HUES48 (cell line): ENCODE measurements around the gene EZH2.

ENCODE experiments used
- H3K27ac ChIP-seq: one replicate; pipeline ENCODE4 v1.7.0; 2013; ENCODE audit warnings: low read depth, low read length, inconsistent platforms
- H3K27me3 ChIP-seq: 2 replicates; pipeline ENCODE4 v1.6.1; 2013; ENCODE audit warnings: mild to moderate bottlenecking, low read length; ENCODE audit not compliant: control insufficient read depth, insufficient read depth
- H3K36me3 ChIP-seq: 2 replicates; pipeline ENCODE4 v1.6.1; 2013; ENCODE audit warnings: low read length; ENCODE audit not compliant: control insufficient read depth, insufficient read depth
- H3K4me1 ChIP-seq: 2 replicates; pipeline ENCODE4 v1.6.1; 2013; ENCODE audit warnings: mild to moderate bottlenecking, low read length; ENCODE audit not compliant: control insufficient read depth, insufficient read depth
- H3K4me3 ChIP-seq: 2 replicates; pipeline ENCODE4 v1.5.1; 2013; ENCODE audit warnings: mild to moderate bottlenecking, low read depth, low read length
- H3K9ac ChIP-seq: 2 replicates; pipeline ENCODE4 v1.6.1; 2013; ENCODE audit warnings: mild to moderate bottlenecking, low read depth, low read length, moderate library complexity
- H3K9me3 ChIP-seq: 2 replicates; pipeline ENCODE4 v1.6.1; 2013; ENCODE audit warnings: low read length; ENCODE audit not compliant: control insufficient read depth, insufficient read depth

The EZH2 gene

DNA sequence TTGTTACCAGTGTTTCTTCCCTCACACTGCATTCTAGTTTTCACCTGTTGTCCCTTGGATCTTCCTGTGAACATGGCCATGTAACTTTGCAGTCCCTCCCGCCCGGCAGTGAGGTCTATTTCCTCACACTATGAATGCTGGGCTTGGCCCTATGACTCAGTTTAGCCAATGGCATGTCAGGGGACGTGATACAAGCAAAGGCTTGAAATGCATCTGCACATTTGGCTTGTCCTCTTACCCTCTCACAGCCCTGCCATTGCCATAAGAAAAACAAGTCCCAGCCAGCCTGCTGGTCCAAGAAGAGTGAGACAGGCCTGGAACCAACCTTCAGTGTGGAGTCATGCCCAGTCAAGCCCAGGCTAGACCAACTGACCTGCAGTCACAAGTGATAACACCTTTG, 17.1 kb upstream of the EZH2 start:
- Histone ChIP-seq H3K36me3 (no peaks in the 10 kb centered on the region), H3K27ac (no peak overlapping the region), H3K9me3 (no peaks in the 10 kb centered on the region), H3K9ac (no peak overlapping the region), H3K4me1 (peaks cover 12% of the 10 kb centered on the region; the same call in 1 of the 2 replicates), H3K4me3 (no peak overlapping the region), H3K27me3 (no peaks in the 10 kb centered on the region)

DNA sequence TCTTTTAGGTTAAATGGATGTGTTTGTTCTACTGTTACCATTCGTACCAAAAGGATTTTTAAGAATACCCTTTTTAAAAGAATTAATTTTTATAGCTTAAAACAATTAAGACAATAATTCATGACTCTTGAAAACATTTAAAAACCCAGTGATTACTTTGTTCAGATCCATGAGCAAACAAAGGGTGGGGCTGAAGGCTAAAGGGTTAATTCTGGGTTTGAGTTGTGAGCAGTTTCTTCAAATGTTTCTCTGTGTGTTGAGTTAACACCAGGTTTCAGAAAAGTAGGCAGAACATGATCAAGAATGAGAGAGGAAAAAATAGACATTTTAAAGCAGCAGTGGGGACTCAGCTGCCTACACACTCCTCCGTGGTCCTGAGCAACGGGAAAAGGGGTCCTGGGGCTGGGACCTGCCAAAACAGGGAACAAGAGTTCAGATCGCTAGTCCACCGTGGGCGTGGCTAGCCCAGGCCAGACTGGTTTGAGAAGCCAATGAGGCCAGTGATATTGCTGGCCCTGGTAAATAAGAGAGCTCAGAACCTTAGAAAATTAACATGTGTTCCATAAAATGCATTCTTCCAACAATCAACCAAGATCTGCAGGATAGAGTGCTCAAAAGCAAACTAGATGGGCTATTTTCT, 14.9 kb upstream of the EZH2 start:
- Histone ChIP-seq H3K27ac (no peak overlapping the region), H3K9ac (no peak overlapping the region), H3K4me1 (no peaks in the 10 kb centered on the region), H3K27me3 (no peaks in the 10 kb centered on the region), H3K36me3 (no peaks in the 10 kb centered on the region), H3K4me3 (no peak overlapping the region), H3K9me3 (no peaks in the 10 kb centered on the region)

GRCh38 chr7:148894591-148894990, 10.5 kb upstream of the EZH2 start:
- Histone ChIP-seq H3K9ac (no peak overlapping the region), H3K36me3 (no peaks in the 10 kb centered on the region), H3K9me3 (no peaks in the 10 kb centered on the region), H3K4me1 (no peaks in the 10 kb centered on the region), H3K27ac (no peak overlapping the region), H3K27me3 (no peaks in the 10 kb centered on the region), H3K4me3 (no peak overlapping the region)

GRCh38 chr7:148893071-148893470, 9.0 kb upstream of the EZH2 start:
- no peaks in the 10 kb centered on the region for H3K36me3 ChIP-seq
- no peak overlapping the region for H3K9ac ChIP-seq

DNA sequence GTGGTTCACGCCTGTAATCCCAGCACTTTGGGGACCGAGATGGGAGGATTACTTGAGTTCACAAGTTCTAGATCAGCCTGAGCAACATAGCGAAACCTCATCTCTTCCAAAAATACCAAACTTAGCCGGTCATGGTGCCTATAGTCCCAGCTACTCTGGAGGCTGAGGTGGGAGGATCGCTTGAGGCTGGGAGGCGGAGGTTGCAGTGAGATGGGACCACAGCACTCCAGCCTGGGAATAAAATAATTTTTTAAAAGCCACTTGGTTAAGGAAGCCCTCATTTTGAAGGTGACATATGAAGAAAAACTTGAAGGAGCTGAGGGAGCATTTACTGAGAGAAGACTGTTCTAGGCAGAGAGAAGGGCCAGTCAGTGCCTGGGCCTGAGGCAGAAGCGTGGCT, 4.2 kb upstream of the EZH2 start:
- no peak overlapping the region for H3K9ac ChIP-seq
- H3K27ac ChIP-seq: no peak overlapping the region
- H3K9me3 ChIP-seq: no peaks in the 10 kb centered on the region
- H3K4me3 ChIP-seq: no peak overlapping the region
- H3K27me3 ChIP-seq: no peaks in the 10 kb centered on the region
- no peaks in the 10 kb centered on the region for H3K36me3 ChIP-seq
- no peaks in the 10 kb centered on the region for H3K4me1 ChIP-seq

More at GRCh38 chr7:148893071-148893470, 9.0 kb upstream of the EZH2 start:
- Histone ChIP-seq H3K9me3 (no peaks in the 10 kb centered on the region), H3K4me3 (no peak overlapping the region), H3K4me1 (no peaks in the 10 kb centered on the region), H3K27me3 (no peaks in the 10 kb centered on the region), H3K27ac (no peak overlapping the region)

- Histone ChIP-seq H3K4me3 (no peak overlapping the region), H3K36me3 (no peaks in the 10 kb centered on the region), H3K9ac (no peak overlapping the region), H3K9me3 (no peaks in the 10 kb centered on the region), H3K4me1 (0 out of 2 replicates have a peak, but pooled peaks cover 7% of the 10 kb centered on the region), H3K27me3 (no peaks in the 10 kb centered on the region), H3K27ac (no peak overlapping the region)
Measured at GRCh38 chr7:148886844-148887243, 2.8 kb upstream of the EZH2 start.

DNA sequence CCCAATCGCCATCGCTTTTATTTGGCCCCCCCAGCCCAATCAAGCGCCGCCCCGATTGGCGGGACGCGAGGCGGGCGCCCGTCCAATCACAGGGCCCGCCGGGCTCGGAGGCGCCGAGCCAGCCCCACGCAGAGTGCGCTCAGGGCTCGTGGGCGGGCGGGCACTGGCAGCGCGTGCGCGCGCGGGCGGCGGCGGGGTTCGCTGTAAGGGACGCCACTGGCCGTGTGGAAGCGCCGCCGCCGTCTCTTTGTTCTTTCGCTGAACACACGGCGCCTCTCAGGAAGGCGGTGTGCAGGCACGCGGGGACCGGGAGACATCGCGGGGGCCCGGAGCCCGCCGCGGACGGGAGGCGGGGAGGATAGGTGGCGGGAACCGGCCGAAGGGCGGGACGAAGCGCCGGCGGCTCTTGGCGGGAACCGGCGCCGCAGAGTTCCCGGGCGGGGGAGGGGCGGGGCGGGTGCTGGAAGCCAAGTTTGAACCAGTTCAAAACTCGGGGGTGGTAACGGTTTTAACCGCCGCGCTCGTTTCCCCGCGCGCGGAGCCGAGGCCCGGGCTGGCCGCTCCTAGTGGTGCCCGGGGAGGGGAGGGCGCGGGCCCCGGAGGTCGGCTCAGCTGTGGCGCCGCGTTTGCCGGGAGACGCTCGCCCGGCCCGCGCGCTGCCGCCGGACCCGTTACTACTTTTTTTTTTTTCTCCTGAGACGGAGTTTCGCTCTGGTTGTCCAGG, 370 bp upstream of the EZH2 start:
- Histone ChIP-seq H3K4me3 (peak overlapping the region; percentile 76), H3K9ac (peak overlapping the region; percentile 92), H3K27me3 (no peaks in the 10 kb centered on the region), H3K36me3 (no peaks in the 10 kb centered on the region), H3K27ac (peak overlapping the region; percentile 95), H3K4me1 (0 out of 2 replicates have a peak, but pooled peaks cover 7% of the 10 kb centered on the region), H3K9me3 (no peaks in the 10 kb centered on the region)

- no peaks in the 10 kb centered on the region for H3K9me3 ChIP-seq
- H3K4me1 ChIP-seq: 0 out of 2 replicates have a peak, but pooled peaks cover 7% of the 10 kb centered on the region
- peak overlapping the region; percentile 95 for H3K27ac ChIP-seq
- H3K27me3 ChIP-seq: no peaks in the 10 kb centered on the region
- H3K9ac ChIP-seq: peak overlapping the region; percentile 92
- H3K4me3 ChIP-seq: peak overlapping the region; percentile 76
- no peaks in the 10 kb centered on the region for H3K36me3 ChIP-seq
Measured at GRCh38 chr7:148883266-148884048, 634 bp downstream of the EZH2 start.

- Histone ChIP-seq H3K9ac (peak overlapping the region; percentile 92), H3K9me3 (no peaks in the 10 kb centered on the region), H3K4me3 (peak overlapping the region; percentile 76), H3K36me3 (no peaks in the 10 kb centered on the region), H3K27ac (peak overlapping the region; percentile 35), H3K4me1 (0 out of 2 replicates have a peak, but pooled peaks cover 7% of the 10 kb centered on the region), H3K27me3 (no peaks in the 10 kb centered on the region)
Measured at GRCh38 chr7:148882841-148883265, 1.2 kb downstream of the EZH2 start.

- Histone ChIP-seq H3K36me3 (no peaks in the 10 kb centered on the region), H3K9ac (no peak overlapping the region), H3K27me3 (no peaks in the 10 kb centered on the region), H3K4me3 (peak overlapping the region; percentile 76), H3K27ac (no peak overlapping the region), H3K9me3 (no peaks in the 10 kb centered on the region), H3K4me1 (0 out of 2 replicates have a peak, but pooled peaks cover 7% of the 10 kb centered on the region)
Measured at GRCh38 chr7:148882192-148882591, 1.9 kb downstream of the EZH2 start.
